CD4-positive, alpha-beta memory T cell (primary cell): Measurements from ENCODE around the gene PDCD4. TPM values are rescaled to one million over a fixed set of nuclear protein-coding genes. Genes with fewer than 3 reads are reported as not detected.
A peak's percentile ranks its signal among the peaks of the same experiment; 100 is the strongest.
"Not testable (repeated sequence)": the region's sequence is repeated elsewhere in the genome, so short reads cannot be mapped to it uniquely, and the experiment has no call there.

Experiments
- CTCF ChIA-PET: fragments of 350-600 bp; sonication (Branson Sonifier 250); formaldehyde crosslinking; loops from one replicate; lab custom pipeline; 2021; ENCODE audit warnings: inconsistent platforms; ENCODE audit not compliant: partially characterized antibody; lab: Charles Lee
- POLR2A ChIA-PET: fragments of 350-600 bp; sonication (Branson Sonifier 250); formaldehyde crosslinking; loops from one replicate; lab custom pipeline; 2021; ENCODE audit not compliant: partially characterized antibody; lab: Charles Lee
- DNase-seq, 5 donors: peaks; one replicate each; pipeline versions ENCODE4 v3.0.0 to v3.0.0-alpha.2; 2020 to 2022; ENCODE audit warnings: mixed read lengths in 1 of 5
- H3K27ac ChIP-seq: one replicate; pipeline ENCODE4 v1.7.0; 2013; ENCODE audit warnings: low read depth, low read length
- H3K27me3 ChIP-seq: 2 replicates; pipeline ENCODE4 v1.7.0; 2013; ENCODE audit warnings: mild to moderate bottlenecking, low read length, moderate library complexity; ENCODE audit not compliant: insufficient read depth
- H3K36me3 ChIP-seq: 2 replicates; pipeline ENCODE4 v1.7.0; 2013; ENCODE audit warnings: mild to moderate bottlenecking, low read length, moderate library complexity; ENCODE audit not compliant: insufficient read depth
- H3K4me1 ChIP-seq: 2 replicates; pipeline ENCODE4 v1.7.0; 2013; ENCODE audit warnings: mild to moderate bottlenecking, low read length, moderate library complexity; ENCODE audit not compliant: insufficient read depth
- H3K4me3 ChIP-seq, 2 donors: one replicate each; pipeline ENCODE4 v1.7.0; 2013; ENCODE audit warnings: low read length in 2 of 2, mild to moderate bottlenecking in 1 of 2
- H3K9me3 ChIP-seq, 2 donors: one replicate each; pipeline ENCODE4 v1.7.0; 2013; ENCODE audit warnings: low read length in 2 of 2, control low read depth in 1 of 2; ENCODE audit not compliant: control insufficient read depth in 1 of 2
- H3K27ac Mint-ChIP-seq, 7 donors: one replicate each; pipeline ENCODE4 v1.8.0; 2020 to 2021; ENCODE audit warnings: mixed read lengths in 7 of 7, mild to moderate bottlenecking in 6 of 7, inconsistent platforms in 3 of 7, moderate library complexity in 3 of 7
- H3K27me3 Mint-ChIP-seq, 2 donors: one replicate each; pipeline ENCODE4 v1.8.0; 2020 to 2021; ENCODE audit warnings: mixed read lengths in 2 of 2
- H3K36me3 Mint-ChIP-seq, 2 donors: one replicate each; pipeline ENCODE4 v1.8.0; 2020 to 2021; ENCODE audit warnings: mixed read lengths in 2 of 2, inconsistent platforms in 1 of 2, mild to moderate bottlenecking in 1 of 2
- H3K4me1 Mint-ChIP-seq, 4 donors: one replicate each; pipeline ENCODE4 v1.8.0; 2020 to 2021; ENCODE audit warnings: mixed read lengths in 4 of 4, mild to moderate bottlenecking in 1 of 4
- H3K4me3 Mint-ChIP-seq, 8 donors: one replicate each; pipeline ENCODE4 v1.8.0; 2020 to 2021; ENCODE audit warnings: mixed read lengths in 8 of 8, mild to moderate bottlenecking in 7 of 8, moderate library complexity in 6 of 8, inconsistent platforms in 3 of 8
- H3K9me3 Mint-ChIP-seq, 8 donors: one replicate each; pipeline ENCODE4 v1.8.0; 2020 to 2021; ENCODE audit warnings: mixed read lengths in 8 of 8, mild to moderate bottlenecking in 5 of 8, inconsistent platforms in 3 of 8, moderate library complexity in 1 of 8
- intact Hi-C: fragments of 100-400 bp; cut with micrococcal nuclease; formaldehyde crosslinking; loops from one replicate; pipeline ENCODE4 v1.15.1; 2023
- polyA plus RNA-seq, 2 donors: library from polyadenylated mRNA; unstranded; fragments of 300-500 nt; fragmentation: Illumina TruSeq; gene quantifications; one replicate each; pipeline ENCODE4 v1.2.3, GENCODE V29; 2021
- total RNA-seq, 2 experiments: library from RNA; stranded (reverse); gene quantifications; one replicate each; pipeline ENCODE4 v1.2.3, GENCODE V29; 2021

PDCD4 gene
- total and polyA plus RNA-seq, 4 experiments from 2014 or later, result 329 to 494 (median 367) TPM

DNA sequence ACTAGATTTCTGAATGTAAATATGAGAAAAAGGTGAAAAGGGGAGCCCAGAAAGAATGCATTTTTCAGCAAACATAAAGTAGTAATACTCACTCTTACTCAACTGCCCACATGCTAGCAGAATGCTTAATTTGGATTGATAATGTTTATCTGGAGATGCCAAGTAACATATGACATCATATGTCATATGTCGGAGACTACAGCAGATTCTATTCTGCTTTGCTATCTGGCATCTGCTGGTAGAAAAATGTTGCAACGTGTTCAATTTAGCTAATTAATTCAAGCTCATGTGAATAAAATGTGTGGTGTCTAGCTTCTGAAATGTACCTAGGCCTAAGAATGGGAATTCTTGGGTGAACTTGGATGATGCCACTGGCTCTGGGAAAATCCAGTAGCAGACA is 42.7 kb downstream of the PDCD4 start:
- no peak overlapping the region for H3K4me3 ChIP-seq
- CTCF ChIA-PET, result interaction anchor here (1.3 kb wide), 1 partner anchor 18 kb away, joined by 3 read pairs; no protein-coding TSS in a partner anchor
- H3K36me3 ChIP-seq, result no peaks in the 10 kb centered on the region
- Mint-ChIP-seq H3K4me1 (peaks cover 25 to 44% (median 36%) of the 10 kb centered on the region in 4 donors), H3K4me3 (no peak overlapping the region), H3K9me3 (peaks cover 0 to 2% (median 0%) of the 10 kb centered on the region in 8 donors), H3K27ac (peak overlapping the region in 6 of 7 donors; percentile 20 to 79 (median 56)), H3K27me3 (no peaks in the 10 kb centered on the region), H3K36me3 (peaks cover 3 to 38% of the 10 kb centered on the region in 2 donors)
- H3K27ac ChIP-seq, result no peak overlapping the region
- no peaks in the 10 kb centered on the region for H3K27me3 ChIP-seq
- peaks cover 14% of the 10 kb centered on the region for H3K4me1 ChIP-seq
- H3K9me3 ChIP-seq, result no peaks in the 10 kb centered on the region
- DNase-seq, result no peak
- intact Hi-C loops, result no loop called here
- POLR2A ChIA-PET, result no interaction called here

GRCh38 chr10:110915035-110915434 is 43.3 kb downstream of the PDCD4 start:
- CTCF ChIA-PET, result interaction anchor here (1.3 kb wide), 1 partner anchor 19 kb away, joined by 3 read pairs; no protein-coding TSS in a partner anchor

DNA sequence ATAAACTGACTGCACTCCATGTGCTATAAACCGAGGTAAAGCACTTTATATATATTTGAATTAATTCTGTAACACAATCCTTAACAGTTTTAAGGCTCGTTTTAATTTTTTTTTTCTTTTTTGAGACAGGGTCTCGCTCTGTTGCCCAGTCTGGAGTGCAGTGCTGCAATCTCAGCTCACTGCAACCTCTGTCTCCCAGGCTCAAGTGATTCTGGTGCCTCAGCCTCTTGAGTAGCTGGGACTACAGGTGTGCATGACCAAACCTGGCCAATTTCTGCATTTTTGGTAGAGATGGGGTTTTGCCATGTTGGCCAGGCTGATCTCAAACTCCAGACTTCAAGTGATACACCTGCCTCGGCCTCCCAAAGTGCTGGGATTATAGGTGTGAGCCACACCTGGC is 43.9 kb downstream of the PDCD4 start:
- Mint-ChIP-seq H3K36me3 (peaks cover 3 to 40% of the 10 kb centered on the region in 2 donors), H3K27ac (peak overlapping the region in 1 of 7 donors; percentile 25), H3K4me1 (peaks cover 22 to 43% (median 32%) of the 10 kb centered on the region in 4 donors)
- H3K4me1 ChIP-seq, result peaks cover 17% of the 10 kb centered on the region
- H3K27me3 Mint-ChIP-seq, H3K27me3 ChIP-seq, DNase-seq, H3K4me3 Mint-ChIP-seq, H3K9me3 Mint-ChIP-seq, H3K9me3 ChIP-seq, H3K36me3 ChIP-seq, CTCF ChIA-PET, H3K27ac ChIP-seq, H3K4me3 ChIP-seq: not testable (repeated sequence)
- POLR2A ChIA-PET, result interaction anchor here (1.0 kb wide), 1 partner anchor 10 kb away, joined by 3 read pairs; no protein-coding TSS in a partner anchor
- intact Hi-C loops, result loop anchor here (5.0 kb wide), 2 partner anchors 703 to 908 kb away; partner anchors contain the start of gene ADD3

More at GRCh38 chr10:110915035-110915434, 43.3 kb downstream of the PDCD4 start:
- H3K4me3 Mint-ChIP-seq, result no peak overlapping the region
- peaks cover 24 to 43% (median 34%) of the 10 kb centered on the region in 4 donors for H3K4me1 Mint-ChIP-seq
- intact Hi-C loops, result loop anchor here (5.0 kb wide), 2 partner anchors 703 to 908 kb away; partner anchors contain the start of gene ADD3
- DNase-seq, result no peak
- H3K4me1 ChIP-seq, result peaks cover 14% of the 10 kb centered on the region
- no peak overlapping the region for H3K27ac ChIP-seq
- peaks cover 3 to 39% of the 10 kb centered on the region in 2 donors for H3K36me3 Mint-ChIP-seq
- H3K27me3 ChIP-seq, result no peaks in the 10 kb centered on the region
- H3K9me3 ChIP-seq, result no peaks in the 10 kb centered on the region
- POLR2A ChIA-PET, result interaction anchor here (1.0 kb wide), 1 partner anchor 9 kb away, joined by 3 read pairs; no protein-coding TSS in a partner anchor
- H3K9me3 Mint-ChIP-seq, result peaks cover 0 to 2% (median 0%) of the 10 kb centered on the region in 8 donors
- H3K4me3 ChIP-seq, result no peak overlapping the region
- peak overlapping the region in 2 of 7 donors; percentile 22 to 43 for H3K27ac Mint-ChIP-seq
- H3K27me3 Mint-ChIP-seq, result no peaks in the 10 kb centered on the region
- no peaks in the 10 kb centered on the region for H3K36me3 ChIP-seq

DNA sequence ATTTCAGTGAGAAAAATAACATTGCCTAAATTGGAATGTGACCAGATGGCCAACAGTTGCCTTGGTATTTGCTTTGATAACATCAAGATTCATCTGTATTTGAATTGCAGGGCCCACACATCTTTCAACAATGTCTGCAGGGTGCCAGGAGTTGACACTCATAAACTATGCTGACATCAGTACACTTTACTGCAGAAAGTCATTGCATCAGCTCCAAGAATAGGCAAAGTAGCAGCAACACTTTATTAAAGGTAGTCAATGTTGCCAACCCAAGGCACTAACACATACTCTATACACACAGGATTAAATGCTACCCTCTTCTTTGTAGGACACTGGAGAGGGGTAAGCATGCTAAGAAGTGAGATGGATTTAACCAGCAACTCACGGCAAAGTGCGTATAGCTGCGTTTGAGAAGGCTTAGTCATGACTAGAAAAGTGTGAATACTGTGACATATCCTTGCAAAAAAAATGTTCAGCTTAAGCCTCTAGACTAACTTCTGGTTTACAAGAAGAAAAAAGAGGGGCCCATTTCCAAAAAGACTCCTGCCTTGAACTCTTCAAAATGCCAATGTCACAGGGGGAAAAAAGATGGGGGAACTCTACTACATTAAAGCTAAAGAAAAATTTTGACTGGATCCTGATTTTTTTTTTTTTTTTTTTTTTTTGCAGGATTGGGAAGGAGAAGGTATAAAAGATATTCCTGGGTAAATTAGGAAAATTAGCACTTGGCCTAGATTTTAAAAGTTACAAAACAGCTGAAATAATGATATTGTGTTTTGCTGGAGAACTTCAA is 45.0 kb downstream of the PDCD4 start:
- intact Hi-C loops, result loop anchor here (5.0 kb wide), 2 partner anchors 704 to 909 kb away; partner anchors contain the start of gene ADD3
- Histone ChIP-seq H3K4me1 (peaks cover 28% of the 10 kb centered on the region), H3K9me3 (no peaks in the 10 kb centered on the region), H3K36me3 (no peaks in the 10 kb centered on the region), H3K27ac (no peak overlapping the region), H3K27me3 (no peaks in the 10 kb centered on the region), H3K4me3 (no peak overlapping the region)
- DNase-seq, result no peak
- H3K4me1 Mint-ChIP-seq, result peaks cover 23 to 49% (median 29%) of the 10 kb centered on the region in 4 donors
- peak overlapping the region in 4 of 7 donors; percentile 27 to 100 (median 100) for H3K27ac Mint-ChIP-seq
- CTCF ChIA-PET, result interaction anchor here (1.2 to 1.8 kb wide), 3 partner anchors 23 to 244 kb away, joined by 3 to 9 read pairs (median 3); no protein-coding TSS in a partner anchor
- peaks cover under 1 to 39% of the 10 kb centered on the region in 2 donors for H3K36me3 Mint-ChIP-seq
- H3K4me3 Mint-ChIP-seq, result peak overlapping the region in 3 of 8 donors; percentile 68 to 99 (median 97)
- peaks cover 0 to 2% (median 0%) of the 10 kb centered on the region in 8 donors for H3K9me3 Mint-ChIP-seq
- POLR2A ChIA-PET, result interaction anchor here (0.6 to 3.4 kb wide), 4 partner anchors 10 to 709 kb away, joined by 3 to 17 read pairs (median 3); partner anchors contain the start of gene PDCD4
- no peaks in the 10 kb centered on the region for H3K27me3 Mint-ChIP-seq

DNA sequence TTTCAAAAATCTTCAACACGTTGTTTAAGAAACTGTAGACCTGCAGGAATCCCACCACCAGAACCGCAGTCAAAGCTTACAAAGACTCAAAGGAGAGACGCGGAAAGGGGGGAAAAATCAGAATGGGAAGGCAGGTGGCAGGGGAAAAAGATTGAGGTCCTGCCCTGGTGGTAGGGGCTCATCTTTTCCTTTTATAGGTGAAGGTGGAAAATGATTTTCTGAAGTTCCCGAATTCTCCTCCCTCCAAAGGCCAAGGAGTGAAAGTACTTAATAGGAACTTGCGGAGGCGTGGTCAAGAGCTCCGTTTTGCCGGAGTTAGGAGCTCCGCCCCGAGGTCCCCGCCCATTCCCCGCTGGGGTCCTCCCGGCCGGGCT is 46.5 kb downstream of the PDCD4 start:
- H3K27ac Mint-ChIP-seq, result peak overlapping the region; percentile 98 to 100 (median 100)
- DNase-seq, result peak in 4 of 5 donors; percentile 79 to 89 (median 79)
- H3K9me3 Mint-ChIP-seq, result peaks cover 0 to 2% (median 0%) of the 10 kb centered on the region in 8 donors
- H3K27me3 ChIP-seq, result no peaks in the 10 kb centered on the region
- H3K4me1 Mint-ChIP-seq, result peaks cover 26 to 58% (median 33%) of the 10 kb centered on the region in 4 donors
- no peaks in the 10 kb centered on the region for H3K27me3 Mint-ChIP-seq
- H3K4me1 ChIP-seq, result peaks cover 39% of the 10 kb centered on the region
- intact Hi-C loops, result loop anchor here (1.0 to 5.0 kb wide), 6 partner anchors 25 to 911 kb away; partner anchors contain the start of genes ADD3 and SMNDC1
- H3K9me3 ChIP-seq, result no peaks in the 10 kb centered on the region
- H3K27ac ChIP-seq, result peak overlapping the region; percentile 99
- ChIA-PET POLR2A (interaction anchor here (0.6 to 3.4 kb wide), 22 partner anchors 8 to 1457 kb away, joined by 3 to 28 read pairs (median 8); partner anchors contain the start of genes PDCD4, SMC3 and SMNDC1), CTCF (interaction anchor here (0.6 to 2.0 kb wide), 7 partner anchors 11 to 308 kb away, joined by 3 to 9 read pairs (median 4); no protein-coding TSS in a partner anchor)
- peak overlapping the region; percentile 92 to 99 (median 98) for H3K4me3 Mint-ChIP-seq
- H3K36me3 Mint-ChIP-seq, result peaks cover 0 to 38% of the 10 kb centered on the region in 2 donors
- H3K4me3 ChIP-seq, result peak overlapping the region; percentile 85 to 99
- no peaks in the 10 kb centered on the region for H3K36me3 ChIP-seq

- Mint-ChIP-seq H3K36me3 (peaks cover 0 to 38% of the 10 kb centered on the region in 2 donors), H3K4me1 (peaks cover 27 to 64% (median 35%) of the 10 kb centered on the region in 4 donors), H3K27ac (peak within 1 kb of the TSS; percentile 98 to 100 (median 100)), H3K27me3 (no peaks in the 10 kb centered on the region), H3K9me3 (peaks cover 0 to 2% (median 0%) of the 10 kb centered on the region in 8 donors), H3K4me3 (peak within 1 kb of the TSS; percentile 92 to 99 (median 98))
- H3K4me1 ChIP-seq, result peaks cover 43% of the 10 kb centered on the region
- ChIA-PET CTCF (interaction anchor here (0.6 to 2.0 kb wide), 8 partner anchors 10 to 308 kb away, joined by 3 to 9 read pairs (median 4); no protein-coding TSS in a partner anchor), POLR2A (interaction anchor here (0.6 to 3.4 kb wide), 35 partner anchors 9 to 1457 kb away, joined by 3 to 28 read pairs (median 5); partner anchors contain the start of genes PDCD4, SMC3 and SMNDC1)
- intact Hi-C loops, result loop anchor here (1.0 to 5.0 kb wide), 8 partner anchors 26 to 911 kb away; partner anchors contain the start of genes ADD3 and SMNDC1
- H3K27me3 ChIP-seq, result no peaks in the 10 kb centered on the region
- H3K36me3 ChIP-seq, result no peaks in the 10 kb centered on the region
- peak within 1 kb of the TSS; percentile 85 to 99 for H3K4me3 ChIP-seq
- DNase-seq, result peak in 1 of 5 donors; percentile 96
- H3K27ac ChIP-seq, result peak within 1 kb of the TSS; percentile 99
- no peaks in the 10 kb centered on the region for H3K9me3 ChIP-seq
Measured at GRCh38 chr10:110918643-110919348, 47.1 kb downstream of the PDCD4 start, which contains the start of gene BBIP1. Gene BBIP1, minus strand, starts transcription at chr10:110919180. Its CDS starts 1,023 bp downstream, at chr10:110918157.
